ENCODE data around the gene KRTAP5-2. TPM values are rescaled to one million over a fixed set of nuclear protein-coding genes. Genes with fewer than 3 reads are reported as not detected.

The KRTAP5-2 gene
- total RNA-seq, 1 donor from 2014 or later = not detected

DNA sequence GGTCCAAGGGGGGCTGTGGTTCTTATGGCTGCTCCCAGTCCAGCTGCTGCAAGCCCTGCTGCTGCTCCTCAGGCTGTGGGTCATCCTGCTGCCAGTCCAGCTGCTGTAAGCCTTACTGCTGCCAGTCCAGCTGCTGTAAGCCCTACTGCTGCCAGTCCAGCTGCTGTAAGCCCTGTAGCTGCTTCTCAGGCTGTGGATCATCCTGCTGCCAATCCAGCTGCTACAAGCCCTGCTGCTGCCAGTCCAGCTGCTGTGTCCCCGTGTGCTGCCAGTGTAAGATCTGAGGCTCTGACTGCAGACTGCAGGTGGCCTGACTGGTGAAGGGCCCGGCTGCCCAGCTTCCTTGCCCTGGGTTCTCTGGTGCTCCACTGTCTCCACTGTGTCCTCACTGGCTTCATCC is 32.2 kb upstream of the KRTAP5-2 start:
- H3K27ac ChIP-seq = no peak overlapping the region
- H3K36me3 ChIP-seq = no peaks in the 10 kb centered on the region
- DNase-seq (no peak), ATAC-seq (no peak)
- peaks cover 24% of the 10 kb centered on the region for H3K27me3 ChIP-seq
- intact Hi-C loops (cut with DNase I) = no loop called here
- TF ChIP-seq, protein P1, sequence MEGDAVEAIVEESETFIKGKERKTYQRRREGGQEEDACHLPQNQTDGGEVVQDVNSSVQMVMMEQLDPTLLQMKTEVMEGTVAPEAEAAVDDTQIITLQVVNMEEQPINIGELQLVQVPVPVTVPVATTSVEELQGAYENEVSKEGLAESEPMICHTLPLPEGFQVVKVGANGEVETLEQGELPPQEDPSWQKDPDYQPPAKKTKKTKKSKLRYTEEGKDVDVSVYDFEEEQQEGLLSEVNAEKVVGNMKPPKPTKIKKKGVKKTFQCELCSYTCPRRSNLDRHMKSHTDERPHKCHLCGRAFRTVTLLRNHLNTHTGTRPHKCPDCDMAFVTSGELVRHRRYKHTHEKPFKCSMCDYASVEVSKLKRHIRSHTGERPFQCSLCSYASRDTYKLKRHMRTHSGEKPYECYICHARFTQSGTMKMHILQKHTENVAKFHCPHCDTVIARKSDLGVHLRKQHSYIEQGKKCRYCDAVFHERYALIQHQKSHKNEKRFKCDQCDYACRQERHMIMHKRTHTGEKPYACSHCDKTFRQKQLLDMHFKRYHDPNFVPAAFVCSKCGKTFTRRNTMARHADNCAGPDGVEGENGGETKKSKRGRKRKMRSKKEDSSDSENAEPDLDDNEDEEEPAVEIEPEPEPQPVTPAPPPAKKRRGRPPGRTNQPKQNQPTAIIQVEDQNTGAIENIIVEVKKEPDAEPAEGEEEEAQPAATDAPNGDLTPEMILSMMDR (IDR thresholded peaks at IDR 0.05) = no peak
- H3K4me1 ChIP-seq = no peaks in the 10 kb centered on the region
- no peak overlapping the region for H3K4me3 ChIP-seq
- H3K9me3 ChIP-seq = no peaks in the 10 kb centered on the region

DNA sequence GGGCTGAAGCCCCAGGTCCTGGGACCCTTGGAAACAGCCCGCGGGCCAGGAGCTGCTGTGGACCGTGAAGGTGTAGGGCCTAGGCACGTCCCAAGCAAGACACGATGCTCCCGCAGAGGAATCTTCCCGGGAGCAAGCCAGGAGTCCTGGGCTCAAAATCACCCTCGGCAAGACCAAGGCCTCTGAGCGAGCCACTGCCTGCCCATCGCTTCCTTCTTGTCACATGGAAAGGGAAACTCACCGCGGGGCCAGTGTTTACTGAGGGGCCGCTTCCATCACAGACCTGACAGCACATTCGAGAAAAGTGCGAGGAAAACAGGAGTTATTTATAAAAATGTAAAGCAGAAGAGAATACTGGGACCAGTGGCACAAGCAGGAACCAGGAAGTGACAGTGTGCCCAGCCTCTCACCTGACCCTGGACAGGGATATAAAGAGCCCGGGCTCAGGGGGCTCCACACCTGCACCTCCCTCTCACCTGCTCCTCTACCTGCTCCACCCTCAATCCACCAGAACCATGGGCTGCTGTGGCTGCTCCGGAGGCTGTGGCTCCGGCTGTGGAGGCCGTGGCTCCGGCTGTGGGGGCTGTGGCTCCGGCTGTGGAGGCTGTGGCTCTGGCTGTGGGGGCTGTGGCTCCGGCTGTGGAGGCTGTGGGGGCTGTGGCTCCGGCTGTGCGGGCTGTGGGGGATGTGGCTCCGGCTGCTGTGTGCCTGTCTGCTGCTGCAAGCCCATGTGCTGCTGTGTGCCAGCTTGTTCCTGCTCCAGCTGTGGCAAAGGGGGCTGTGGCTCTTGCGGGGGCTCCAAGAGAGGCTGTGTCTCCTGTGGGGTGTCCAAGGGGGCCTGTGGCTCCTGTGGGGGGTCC is 31.5 kb upstream of the KRTAP5-2 start, which contains the start of gene KRTAP5-5:
Gene KRTAP5-5, plus strand, starts transcription at position 450 of the 860 bp plus-strand sequence. Its CDS starts 66 bp downstream, at position 516.
- no peaks in the 10 kb centered on the region for H3K36me3 ChIP-seq
- no peaks in the 10 kb centered on the region for H3K4me1 ChIP-seq
- no peak within 1 kb of the TSS for H3K27ac ChIP-seq
- ATAC-seq (no peak), DNase-seq (no peak)
- intact Hi-C loops (cut with DNase I) = no loop called here
- peaks cover 24% of the 10 kb centered on the region for H3K27me3 ChIP-seq
- TF ChIP-seq, protein P1 (IDR thresholded peaks at IDR 0.05) = no peak
- no peak within 1 kb of the TSS for H3K4me3 ChIP-seq
- no peaks in the 10 kb centered on the region for H3K9me3 ChIP-seq

DNA sequence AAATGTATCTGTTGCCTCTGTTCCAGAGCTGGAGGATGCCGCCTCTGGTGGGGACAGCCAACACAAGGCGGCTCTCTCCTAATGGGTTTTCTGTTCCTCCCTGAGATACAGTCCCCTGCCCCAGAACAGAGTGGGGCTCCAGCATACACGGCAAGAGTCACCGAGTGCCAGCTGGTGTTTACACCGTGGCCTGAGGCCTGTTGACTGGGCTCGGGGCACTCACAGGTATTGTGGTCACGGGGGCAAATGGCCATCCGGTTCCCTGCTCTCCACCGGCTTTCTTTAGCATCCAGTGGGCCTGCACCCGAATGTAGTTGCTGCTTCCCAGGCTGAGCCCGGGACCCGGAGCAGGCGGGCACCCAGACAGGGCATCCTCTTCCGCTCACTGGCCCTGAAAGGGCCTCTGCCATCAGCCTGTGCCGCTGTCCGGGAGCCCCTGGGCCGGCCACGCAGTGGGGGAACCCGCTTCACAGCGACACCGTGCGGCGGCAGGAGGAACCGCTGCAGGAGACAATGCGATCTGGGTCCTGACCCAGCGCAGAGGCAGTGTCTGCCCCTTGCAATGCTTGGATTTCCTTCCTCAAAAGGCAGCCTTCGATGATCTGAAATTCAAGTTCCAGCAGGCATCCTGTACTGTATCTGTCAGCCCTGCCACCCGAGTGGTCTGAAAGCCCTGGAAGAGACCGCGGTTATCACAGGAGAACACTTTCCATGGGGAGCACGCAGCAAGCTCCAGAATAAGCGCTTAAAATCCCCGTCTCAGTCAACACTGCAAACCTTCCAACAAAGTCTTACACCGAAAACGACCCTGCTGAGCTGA is 30.6 kb upstream of the KRTAP5-2 start:
- TF ChIP-seq, protein P1 (IDR thresholded peaks at IDR 0.05) = peak; percentile 91
- Histone ChIP-seq H3K9me3 (no peaks in the 10 kb centered on the region), H3K27me3 (peaks cover 24% of the 10 kb centered on the region), H3K4me3 (no peak overlapping the region), H3K36me3 (no peaks in the 10 kb centered on the region), H3K27ac (no peak overlapping the region), H3K4me1 (no peaks in the 10 kb centered on the region)
- intact Hi-C loops (cut with DNase I) = no loop called here
- peak; percentile 81 for DNase-seq
- ATAC-seq = peak; percentile 91

DNA sequence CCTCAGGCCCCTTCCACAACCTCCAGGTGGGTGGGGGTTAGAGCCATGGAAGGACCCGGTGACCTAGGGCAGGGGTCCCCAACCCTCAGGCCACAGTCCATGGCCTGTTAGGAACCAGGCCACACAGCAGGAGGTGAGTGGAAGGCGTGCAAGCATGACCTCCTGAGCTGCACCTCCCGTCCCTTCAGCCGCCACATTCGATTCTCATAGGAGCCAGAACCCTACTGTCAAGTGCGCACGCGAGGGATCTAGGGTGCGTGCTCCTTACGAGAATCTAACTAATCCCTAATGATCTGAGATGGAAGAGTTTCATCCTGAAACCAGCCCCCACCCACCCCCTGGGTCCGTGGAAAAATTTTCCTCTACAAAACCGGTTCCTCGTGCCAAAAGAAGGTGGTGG is 27.4 kb upstream of the KRTAP5-2 start:
- intact Hi-C loops (cut with DNase I) = no loop called here
- ATAC-seq (no peak), DNase-seq (no peak)
- Histone ChIP-seq H3K4me3 (no peak overlapping the region), H3K27me3 (peaks cover 6% of the 10 kb centered on the region), H3K27ac (no peak overlapping the region), H3K4me1 (no peaks in the 10 kb centered on the region), H3K36me3 (no peaks in the 10 kb centered on the region), H3K9me3 (no peaks in the 10 kb centered on the region)
- TF ChIP-seq, protein P1 (IDR thresholded peaks at IDR 0.05) = no peak

DNA sequence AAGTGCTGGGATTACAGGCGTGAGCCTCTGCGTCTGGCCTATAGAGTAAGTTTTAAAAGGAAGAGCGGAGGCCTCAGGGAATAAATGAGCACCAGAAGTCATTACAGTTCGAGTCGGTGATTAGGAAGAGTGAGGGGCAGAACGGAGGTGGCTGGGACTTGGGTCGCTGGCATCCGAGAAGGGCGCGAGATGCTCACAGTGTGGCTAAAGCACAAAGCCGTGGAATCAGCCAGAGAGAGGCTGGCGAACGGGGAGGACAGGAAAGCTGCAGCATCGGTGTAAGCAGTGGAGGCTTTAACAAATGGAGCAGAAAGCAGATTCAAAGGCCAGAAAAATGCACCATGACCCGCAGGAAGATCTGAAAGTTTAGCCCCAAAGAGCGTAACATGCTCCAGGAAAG is 26.5 kb upstream of the KRTAP5-2 start:
- DNase-seq (no peak), ATAC-seq (no peak)
- no peak overlapping the region for H3K4me3 ChIP-seq
- no peaks in the 10 kb centered on the region for H3K36me3 ChIP-seq
- H3K9me3 ChIP-seq = no peaks in the 10 kb centered on the region
- intact Hi-C loops (cut with DNase I) = no loop called here
- no peak overlapping the region for H3K27ac ChIP-seq
- no peaks in the 10 kb centered on the region for H3K4me1 ChIP-seq
- TF ChIP-seq, protein P1 (IDR thresholded peaks at IDR 0.05) = no peak
- peaks cover 4% of the 10 kb centered on the region for H3K27me3 ChIP-seq

Data from upper lobe of right lung (tissue), 1 donor.